GM23248 (cell line): Measurements from ENCODE around the gene HBQ1.

ENCODE experiments used
- EZH2 ChIP-seq: fragments of 200-600 bp; sonication (generic); IDR thresholded peaks from 2 replicates; pipeline ENCODE4 v1.6.1; 2018; ENCODE audit warnings: antibody characterized with exemption, mild to moderate bottlenecking; ENCODE audit not compliant: insufficient read depth, poor library complexity, severe bottlenecking
- EZH2phosphoT487 ChIP-seq: fragments of 200-600 bp; sonication (generic); IDR thresholded peaks from 2 replicates; pipeline ENCODE4 v1.6.1; 2018; ENCODE audit warnings: antibody characterized with exemption, moderate library complexity, mild to moderate bottlenecking, low read depth; ENCODE audit not compliant: insufficient read depth

DNA sequence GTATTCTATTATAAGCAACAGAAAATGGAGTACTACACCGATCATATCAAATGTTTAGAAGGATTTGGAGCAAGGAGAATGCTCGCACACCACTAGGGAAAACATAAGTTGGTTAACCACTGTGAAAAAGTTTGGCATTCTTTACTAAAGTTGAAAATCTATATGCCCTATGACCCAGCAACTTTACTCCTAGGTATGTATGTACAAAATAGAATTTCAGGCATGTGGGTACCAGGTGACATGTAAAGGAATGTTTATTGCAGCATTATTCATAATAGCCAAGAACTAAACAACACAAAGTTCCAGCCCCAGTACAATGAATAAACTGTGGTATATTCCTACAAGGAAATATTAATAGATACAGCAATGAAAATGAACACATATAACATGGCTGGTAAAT is 33.6 kb upstream of the HBQ1 start:
- TF ChIP-seq EZH2phosphoT487 = no peak
- no peak for TF ChIP-seq EZH2
